NCI-H187 treated with DMSO at 0.1 percent for 48 hours (cell line): ENCODE results near the gene HMGXB3.

Source experiments
- DNase-seq: peaks from one replicate; lab custom pipeline; 2025; lab: John Stamatoyannopoulos, UW

HMGXB3 gene

GRCh38 chr5:150000256-150000989 is at the start of gene HMGXB3, which contains the start of gene TIGD6:
Gene HMGXB3 (plus strand): TSS chr5:150000739. CDS start chr5:150004853, 4,114 bp downstream.
Gene TIGD6 (minus strand): TSS chr5:150000654. CDS start chr5:149996348, 4,306 bp downstream.
- peak; percentile 56 for DNase-seq

GRCh38 chr5:149951138-149951749 is 49.3 kb upstream of the HMGXB3 start:
- no peak for DNase-seq

DNA sequence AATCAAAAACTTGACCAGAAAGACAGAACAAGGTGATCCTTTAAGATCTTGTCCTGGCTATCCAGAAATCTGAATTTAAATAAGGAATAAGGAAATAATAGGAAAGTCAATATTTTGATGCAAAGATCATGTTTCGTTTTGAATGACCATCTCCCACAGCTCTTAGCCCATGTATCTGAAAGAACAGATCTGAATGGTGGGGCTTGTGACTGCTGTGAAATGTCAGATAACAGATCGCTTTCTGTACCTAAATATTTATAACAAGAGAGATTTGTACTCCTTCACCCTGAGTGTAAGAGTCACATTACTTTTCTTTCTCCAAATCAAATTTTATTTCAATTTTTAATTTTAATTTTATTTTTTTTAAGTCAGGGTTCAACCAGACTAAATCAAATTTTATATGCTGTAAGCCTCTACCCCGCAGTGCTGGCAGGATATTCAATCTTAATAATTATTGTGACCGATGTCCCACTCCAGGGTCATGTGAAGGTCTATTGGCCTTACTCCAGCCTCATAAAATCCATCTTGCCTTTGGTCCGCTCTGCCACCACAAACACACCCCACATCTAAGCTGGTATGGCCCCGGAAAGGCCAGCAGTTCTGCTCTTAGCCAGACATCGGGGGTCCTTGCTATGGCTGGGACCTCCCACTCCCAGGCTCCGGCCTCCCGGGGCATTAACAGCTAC is 47.0 kb upstream of the HMGXB3 start:
- no peak for DNase-seq

GRCh38 chr5:149954798-149955197 is 45.7 kb upstream of the HMGXB3 start:
- DNase-seq: no peak

- no peak for DNase-seq
Measured at GRCh38 chr5:149956685-149957084, 43.9 kb upstream of the HMGXB3 start.

DNA sequence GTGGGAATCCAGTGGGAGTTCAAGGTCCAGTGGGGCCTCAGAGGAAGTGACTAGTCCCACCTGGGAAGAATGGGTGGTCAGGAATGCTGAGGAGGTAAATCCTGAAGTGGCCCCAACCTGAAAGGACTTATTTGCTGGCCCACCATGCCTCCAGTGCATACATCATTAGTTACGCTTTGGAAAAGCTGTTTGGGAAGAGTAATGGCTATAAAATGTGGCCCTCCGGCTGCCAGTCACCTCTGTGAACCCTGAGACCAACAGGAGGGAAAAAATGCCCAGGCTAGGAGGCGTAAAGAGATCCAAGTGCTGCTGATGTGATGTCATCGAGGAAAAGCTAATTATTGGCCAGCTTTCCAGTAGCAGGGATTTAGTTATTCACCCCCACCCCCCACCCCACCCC is 42.7 kb upstream of the HMGXB3 start:
- no peak for DNase-seq

GRCh38 chr5:149959406-149960236 is 40.9 kb upstream of the HMGXB3 start:
- DNase-seq: no peak

- peak; percentile 94 for DNase-seq
Measured at GRCh38 chr5:149960272-149961185, 40.0 kb upstream of the HMGXB3 start, which contains the start of gene SLC26A2. Gene SLC26A2 (plus strand): TSS chr5:149960758. CDS start chr5:149977653, 16,895 bp downstream.

DNA sequence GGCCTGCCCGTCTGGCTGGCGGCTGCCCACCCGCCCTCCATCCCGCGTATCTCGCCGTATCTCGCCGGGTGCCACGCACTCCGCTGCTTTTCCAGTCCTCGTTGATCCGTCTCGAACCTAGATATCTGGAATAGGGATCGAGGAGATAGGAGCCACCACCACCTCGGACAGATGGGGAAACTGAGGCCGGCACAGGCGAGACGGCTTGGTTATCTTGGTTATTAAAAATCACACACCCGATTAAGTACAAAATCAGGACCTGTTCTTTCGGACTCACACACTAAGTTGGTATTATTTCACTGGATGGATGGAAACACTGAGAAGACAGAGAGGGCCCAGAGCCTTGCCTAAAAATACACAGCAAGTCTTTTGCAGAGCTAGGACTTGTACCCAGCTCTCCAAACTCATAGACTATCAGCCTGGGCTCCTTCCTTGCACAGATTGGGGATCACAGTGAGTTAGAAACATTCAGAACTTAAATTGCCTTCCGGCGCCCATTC is 39.3 kb upstream of the HMGXB3 start:
- DNase-seq: no peak

DNA sequence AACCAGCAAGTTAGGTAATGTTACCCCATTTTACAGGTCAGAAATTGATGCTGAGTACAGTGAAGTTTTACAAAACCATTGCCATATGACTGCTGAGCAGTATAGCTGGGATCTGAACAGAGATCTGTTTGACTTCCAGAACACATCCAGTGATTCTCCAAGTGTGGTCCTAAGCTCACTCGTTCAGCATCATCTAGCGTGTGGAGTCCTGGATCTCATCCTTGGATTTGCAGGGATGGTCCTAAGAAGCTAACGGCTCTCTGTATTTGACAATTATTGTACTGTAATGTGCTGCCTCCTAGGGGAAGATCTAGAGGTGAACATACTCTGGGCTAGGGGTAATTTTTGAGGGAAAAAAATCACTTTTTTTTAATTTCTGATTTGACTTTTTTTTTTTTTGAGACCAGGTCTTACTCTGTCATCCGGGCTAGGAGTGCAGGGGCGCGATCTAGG is 38.6 kb upstream of the HMGXB3 start:
- no peak for DNase-seq

DNA sequence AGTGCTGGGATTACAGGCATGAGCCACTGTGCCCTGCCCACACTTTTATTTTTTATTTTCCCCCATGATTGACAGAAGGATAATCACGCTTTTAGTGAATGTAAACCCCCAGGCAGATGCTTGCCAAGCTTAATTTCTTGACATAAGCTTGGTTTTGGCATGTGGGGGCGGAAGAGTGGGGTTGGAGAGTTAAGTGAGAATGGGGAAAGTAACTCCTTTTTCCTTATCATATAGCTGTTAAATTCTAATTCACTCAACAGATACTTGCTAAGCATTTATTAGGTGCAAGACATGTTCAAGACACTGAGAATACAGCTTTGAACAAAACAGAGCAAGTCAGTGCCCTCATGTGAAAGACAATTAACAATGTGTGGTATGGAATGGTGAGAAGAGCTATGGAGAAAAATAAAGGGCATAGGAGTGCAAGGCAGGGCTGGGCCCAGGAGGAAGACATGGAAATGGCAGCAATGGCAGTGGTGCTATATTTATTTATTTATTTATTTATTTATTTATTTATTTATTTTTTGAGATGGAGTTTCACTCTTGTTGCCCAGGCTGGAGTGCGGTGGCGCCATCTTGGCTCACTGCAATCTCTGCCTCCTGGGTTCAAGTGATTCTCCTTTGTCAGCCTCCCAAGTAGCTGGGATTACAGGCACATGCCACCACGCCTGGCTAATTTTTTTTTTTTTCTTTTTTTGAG is 37.8 kb upstream of the HMGXB3 start:
- no peak for DNase-seq

- DNase-seq: no peak
Measured at GRCh38 chr5:149963729-149964128, 36.8 kb upstream of the HMGXB3 start.

- no peak for DNase-seq
Measured at GRCh38 chr5:149966946-149967345, 33.6 kb upstream of the HMGXB3 start.

DNA sequence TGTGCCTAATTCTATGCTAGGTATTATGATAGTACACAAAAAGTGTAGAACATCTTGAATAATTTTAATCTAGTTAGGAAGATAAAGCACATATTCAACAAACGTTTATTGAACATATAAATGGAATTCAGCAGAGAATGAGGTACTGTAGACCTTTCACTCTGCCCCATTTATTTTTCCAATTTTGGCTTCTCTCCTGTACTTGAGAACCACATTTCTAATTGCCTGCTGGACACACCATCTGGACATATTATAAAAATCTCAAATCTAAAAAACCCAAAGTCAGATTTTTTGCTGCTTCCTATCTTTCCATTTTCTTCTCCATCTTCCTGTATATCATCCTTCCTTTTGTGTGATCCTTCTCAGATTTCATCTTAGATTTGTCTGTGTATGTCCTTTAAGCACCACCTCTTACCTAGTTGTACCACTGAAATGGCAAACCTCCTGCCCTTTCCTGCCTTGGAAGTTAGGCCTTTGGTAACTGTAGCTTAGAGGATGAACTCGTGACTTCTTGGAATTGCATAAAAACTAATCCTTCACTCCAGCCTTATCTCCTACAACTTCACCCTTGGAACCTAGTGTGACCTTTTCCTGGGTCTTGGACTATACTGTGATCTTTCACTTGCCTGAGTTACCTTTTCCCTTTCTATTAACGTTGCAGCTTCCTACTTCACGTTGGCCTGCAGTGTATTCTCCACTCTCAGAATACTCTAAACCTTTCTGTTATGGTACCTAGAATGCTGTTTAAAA is 31.2 kb upstream of the HMGXB3 start:
- no peak for DNase-seq

GRCh38 chr5:149975409-149975808 is 25.1 kb upstream of the HMGXB3 start:
- no peak for DNase-seq

DNA sequence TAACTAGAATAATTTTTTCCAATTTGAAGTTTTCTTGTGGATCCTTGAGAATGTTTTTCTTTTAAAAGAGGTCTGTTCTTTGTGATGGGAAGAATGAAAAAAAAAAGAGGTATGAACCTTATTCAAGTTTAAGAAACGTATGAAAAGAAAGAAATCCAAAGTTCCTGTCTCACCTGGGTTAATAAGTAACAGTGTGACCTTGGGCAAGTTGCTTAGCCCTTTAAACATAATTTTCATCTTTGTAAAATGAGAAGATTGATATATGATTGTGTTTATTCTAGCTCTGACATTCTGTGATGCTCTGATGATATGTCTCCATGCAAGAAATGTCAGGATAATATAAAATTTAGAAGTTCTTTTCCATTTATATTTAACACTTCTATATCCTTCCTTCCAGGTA is 20.6 kb upstream of the HMGXB3 start:
- DNase-seq: no peak

DNA sequence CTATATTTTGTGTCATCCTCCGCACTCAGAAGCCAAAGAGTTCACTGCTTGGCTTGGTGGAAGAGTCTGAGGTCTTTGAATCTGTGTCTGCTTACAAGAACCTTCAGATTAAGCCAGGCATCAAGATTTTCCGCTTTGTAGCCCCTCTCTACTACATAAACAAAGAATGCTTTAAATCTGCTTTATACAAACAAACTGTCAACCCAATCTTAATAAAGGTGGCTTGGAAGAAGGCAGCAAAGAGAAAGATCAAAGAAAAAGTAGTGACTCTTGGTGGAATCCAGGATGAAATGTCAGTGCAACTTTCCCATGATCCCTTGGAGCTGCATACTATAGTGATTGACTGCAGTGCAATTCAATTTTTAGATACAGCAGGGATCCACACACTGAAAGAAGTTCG is 19.3 kb upstream of the HMGXB3 start:
- no peak for DNase-seq

- DNase-seq: no peak
Measured at GRCh38 chr5:149982505-149982904, 18.0 kb upstream of the HMGXB3 start.

GRCh38 chr5:149988126-149988525 is 12.4 kb upstream of the HMGXB3 start:
- DNase-seq: no peak
